ENCODE measurements around the gene LRRD1.
"Not testable (repeated sequence)": the region's sequence is repeated elsewhere in the genome, so short reads cannot be mapped to it uniquely, and the experiment has no call there.

The LRRD1 gene

DNA sequence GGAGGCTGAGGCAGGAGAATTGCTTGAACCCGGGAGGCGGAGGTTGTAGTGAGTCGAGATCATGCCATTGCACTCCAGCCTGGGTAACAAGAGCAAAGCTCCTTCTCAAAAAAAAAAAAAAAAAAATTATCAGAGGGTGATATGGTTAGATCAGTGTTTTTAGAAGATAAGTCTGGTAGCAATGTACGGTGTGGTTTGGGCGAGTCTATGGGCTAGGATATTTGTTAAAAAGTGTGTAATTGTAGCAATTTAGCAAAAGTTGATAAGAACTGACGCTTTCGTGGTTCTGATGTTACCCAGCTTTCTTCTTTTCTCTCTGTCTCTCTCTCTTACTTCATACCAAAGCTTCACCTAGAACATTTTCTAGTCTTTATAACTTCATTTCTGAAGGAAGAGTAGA is 37.8 kb downstream of the LRRD1 start:
- no peak for DNase-seq

DNA sequence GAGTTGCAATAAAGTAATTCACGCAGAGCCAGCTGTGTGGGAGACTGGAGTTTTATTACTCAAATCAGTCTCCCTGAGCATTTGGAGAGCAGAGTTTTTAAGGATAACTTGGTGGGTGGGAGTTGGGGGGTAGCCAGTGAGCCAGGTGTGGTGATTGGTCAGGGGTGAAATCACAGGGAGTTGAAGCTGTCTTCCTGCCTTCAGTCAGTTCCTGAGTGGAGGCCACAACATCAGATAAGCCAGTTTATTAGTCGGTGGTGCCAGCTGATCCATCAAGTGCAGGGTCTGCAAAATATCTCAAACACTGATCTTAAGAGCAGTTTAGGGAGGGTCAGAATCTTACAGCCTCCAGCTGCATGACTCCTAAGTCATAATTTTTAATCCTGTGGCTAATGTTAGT is 41.4 kb downstream of the LRRD1 start:
- DNase-seq = no peak

DNA sequence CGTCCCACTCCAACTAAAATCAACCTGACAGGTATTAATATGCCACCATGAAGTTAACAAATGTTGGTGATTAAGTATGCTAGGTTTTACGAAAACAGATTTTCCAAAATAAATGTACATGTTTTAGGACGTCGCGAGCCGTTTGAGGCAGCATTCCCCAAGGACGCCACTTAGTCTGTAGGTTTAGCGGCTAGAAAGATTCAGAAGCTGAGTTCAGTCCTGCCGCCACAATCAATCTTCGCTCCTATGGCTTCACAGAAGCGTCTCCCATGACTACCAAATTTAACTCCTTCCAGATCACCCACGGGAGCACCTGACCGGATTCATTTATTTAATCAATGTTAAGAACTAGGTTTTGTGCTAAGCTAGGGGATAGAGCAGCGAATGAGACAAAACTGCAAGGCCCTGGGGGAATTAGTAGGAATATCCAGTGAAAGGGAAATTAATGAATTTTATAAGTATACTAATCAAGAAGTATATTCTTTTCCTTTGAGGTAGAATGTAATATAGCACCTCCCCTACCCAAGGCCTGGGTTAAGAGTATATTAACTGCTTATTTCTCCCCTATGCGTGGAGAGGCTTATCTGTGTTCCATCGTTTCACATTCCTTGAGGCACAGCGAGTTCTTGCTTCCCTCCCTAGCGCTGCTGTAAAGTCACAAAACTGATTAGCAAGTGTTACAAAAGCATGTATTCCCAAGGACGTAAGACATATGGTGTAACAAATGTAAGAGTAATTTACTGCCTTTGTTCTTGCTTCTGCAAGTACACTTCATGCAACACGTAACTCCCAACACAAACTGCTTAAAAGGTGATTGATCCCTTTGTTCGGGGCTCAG is 43.7 kb downstream of the LRRD1 start:
- peak; percentile 28 to 50 (median 38) for DNase-seq

DNA sequence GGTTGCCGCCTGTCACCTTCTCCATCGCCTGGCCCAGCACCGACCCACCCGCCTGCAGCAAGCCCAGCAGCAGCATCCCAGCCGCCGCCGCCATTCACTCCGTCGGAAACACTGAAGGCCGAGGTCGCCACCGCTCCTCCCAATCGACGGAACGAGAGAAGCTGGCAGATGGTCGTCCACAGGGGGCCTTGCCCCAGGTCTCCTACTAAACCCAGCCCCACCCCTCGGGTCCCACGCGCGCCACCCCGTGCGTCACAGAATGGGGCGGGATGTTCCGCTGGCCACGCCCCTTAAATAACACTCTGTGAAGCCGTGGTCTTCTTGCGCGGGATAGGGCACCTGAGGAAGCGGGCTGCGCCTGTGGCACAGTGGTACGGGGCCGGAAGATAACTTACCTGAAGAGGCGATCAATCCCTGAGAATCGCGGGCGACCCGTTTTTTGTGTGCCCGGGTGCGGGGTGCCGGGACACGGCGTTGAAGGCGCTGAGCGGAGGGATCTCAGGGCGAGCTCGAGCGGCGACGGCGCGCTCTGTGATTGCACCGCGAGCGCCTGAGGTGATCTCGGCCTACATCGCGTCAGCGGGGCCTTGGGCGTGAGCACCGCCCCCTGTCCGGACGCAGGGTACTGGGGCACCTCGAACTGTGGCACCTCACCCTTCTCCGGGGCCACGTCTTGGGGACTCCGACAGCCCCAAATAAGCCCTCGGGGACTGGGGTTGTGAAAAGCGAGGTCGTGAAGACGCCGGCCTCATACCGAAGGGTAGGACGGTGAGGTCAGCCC is 44.5 kb downstream of the LRRD1 start, which contains the start of gene CYP51A1:
CYP51A1 (minus strand) TSS at position 207 of the 781 bp plus-strand sequence; CDS start at position 94, 113 bp downstream.
- DNase-seq = peak; percentile 94 to 96 (median 95)

DNA sequence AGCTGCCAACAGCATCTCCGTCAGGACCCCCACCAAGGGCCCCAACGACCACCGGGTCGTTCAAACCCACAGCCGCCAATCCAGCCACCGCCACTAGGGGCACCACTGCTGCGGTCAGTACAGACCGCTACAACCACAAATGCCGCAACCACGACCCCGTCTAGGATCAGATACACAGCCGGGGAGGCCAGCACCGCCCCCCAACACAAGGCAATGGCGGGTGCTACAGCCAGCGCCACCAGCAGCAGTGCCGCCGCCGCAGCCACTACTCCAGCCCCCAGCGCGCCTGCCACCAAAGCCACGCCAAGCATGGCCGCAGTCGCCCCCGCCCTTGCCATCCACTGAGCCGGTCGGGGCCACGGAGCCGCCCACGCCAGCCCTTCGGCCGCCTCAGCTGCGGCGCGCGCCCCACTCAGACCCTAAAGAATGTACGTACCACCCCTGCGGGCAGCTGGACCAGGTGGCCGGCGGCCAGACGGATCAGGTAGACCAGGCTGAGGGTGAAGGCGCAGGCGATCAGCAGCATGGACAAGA is 45.1 kb downstream of the LRRD1 start:
- DNase-seq = peak; percentile 66 to 86 (median 76)

DNA sequence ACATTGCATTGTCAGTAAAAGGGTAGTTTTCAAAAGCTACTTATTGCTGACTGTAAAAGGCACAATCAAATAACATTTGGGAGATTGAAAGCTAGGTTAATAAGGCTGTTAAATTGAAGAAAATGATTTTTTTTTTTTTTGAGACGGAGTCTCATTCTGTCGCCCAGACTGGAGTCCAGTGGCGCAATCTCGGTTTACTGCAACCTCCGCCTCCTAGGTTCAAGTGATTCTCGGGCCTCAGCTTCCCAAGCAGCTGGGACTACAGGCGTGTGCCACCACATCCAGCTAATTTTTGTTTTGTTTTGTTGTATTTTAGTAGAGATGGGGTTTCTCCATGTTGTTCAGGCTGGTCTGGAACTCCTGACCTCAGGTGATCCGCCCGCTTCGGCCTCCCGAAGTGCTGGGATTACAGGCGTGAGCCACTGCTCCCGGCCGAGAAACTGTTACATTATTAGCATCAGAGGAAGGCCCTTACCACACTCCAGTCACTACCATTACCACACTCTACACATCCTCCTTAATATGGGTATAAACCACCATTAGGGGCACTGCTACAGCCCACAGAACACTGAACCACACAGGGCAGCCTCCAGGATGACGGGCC is 45.7 kb downstream of the LRRD1 start:
- peak in 1 of 4 experiments; percentile 4 for DNase-seq

DNA sequence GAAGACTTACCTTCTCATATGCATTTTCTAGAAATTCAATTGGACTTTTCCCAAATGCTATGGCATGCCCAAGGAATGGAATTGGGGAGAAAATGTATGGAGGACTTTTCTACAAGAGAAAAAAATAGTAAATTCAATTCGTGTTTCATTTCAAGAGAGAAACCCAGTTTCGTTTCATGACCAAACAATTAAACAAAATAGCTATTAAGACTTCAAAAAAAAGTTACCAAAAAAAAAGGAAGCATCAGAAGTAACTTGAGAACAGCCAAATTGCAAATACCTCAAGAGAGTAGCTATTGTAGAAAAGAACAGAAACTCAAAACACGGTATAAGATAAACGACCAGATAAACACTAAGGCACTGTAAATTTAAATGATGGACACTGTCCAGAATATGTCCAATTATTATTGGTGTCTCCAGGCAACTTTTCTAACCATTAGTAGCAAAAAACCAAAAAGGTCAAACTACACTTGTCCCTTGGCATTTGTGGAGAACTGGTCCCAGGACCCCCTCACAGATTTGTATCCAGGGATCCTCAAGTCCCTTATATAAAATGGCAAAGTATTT is 47.1 kb downstream of the LRRD1 start:
- DNase-seq = no peak

DNA sequence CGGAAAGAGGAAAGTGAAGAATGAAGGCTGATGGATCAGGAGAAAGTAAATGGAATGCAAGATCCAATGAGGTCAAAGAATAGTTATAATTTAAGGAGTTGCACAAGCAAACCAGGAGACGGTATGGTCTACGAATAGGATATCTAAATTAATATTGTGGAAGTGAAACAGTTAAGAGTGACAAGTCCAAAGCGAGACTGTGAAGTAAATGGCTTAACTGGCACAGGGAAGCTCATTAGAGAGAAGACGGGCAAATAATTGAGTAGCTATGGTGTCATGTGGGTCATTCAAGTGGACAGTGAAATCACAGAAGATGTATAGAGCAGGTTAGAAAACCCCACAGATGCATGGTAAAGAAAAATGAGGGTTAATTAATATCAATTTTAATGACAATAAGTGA is 47.8 kb downstream of the LRRD1 start:
- DNase-seq = no peak

DNA sequence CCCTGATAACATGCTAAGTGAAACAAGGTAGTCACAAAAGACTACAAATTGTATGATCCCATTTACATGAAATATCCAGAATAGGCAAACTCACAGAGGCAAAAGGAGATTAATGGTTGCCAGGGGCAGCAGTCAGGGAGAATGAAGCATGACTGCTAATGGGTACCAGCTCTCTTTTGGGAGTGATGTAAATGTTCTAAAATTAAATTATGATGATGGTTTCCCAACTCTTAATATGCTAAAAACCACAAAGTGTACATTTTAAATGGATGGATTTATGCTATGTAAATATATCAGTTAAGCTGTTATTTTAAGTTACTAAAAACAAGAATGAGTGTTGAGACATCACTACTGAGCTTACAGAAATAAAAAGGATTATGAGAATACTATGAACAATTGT is 57.3 kb downstream of the LRRD1 start:
- DNase-seq = no peak

DNA sequence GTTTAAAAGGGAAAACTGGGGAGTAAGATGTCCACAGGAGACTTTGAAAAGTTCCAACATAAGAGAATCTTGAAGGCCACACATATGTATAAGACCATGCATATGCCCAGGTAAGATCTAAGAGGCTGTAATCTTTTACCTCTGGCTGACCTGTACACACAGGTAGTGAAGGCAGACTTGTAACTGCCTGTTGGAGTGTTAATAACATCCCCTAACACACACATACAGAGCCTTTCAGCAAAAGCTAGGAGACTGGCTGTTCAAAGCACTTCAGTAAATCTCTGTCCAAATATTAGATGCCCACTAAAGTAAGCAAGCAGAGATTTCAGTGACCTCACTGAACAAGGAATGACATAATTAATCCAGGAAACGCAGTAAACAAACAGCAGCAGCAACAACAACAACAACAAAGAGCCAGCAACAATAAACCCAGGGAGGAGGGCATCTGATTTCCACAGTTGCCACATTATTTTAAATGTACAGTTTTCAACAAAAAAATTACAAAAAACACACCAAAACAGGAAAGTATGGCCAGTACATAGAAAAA is 59.7 kb downstream of the LRRD1 start:
- DNase-seq = no peak

DNA sequence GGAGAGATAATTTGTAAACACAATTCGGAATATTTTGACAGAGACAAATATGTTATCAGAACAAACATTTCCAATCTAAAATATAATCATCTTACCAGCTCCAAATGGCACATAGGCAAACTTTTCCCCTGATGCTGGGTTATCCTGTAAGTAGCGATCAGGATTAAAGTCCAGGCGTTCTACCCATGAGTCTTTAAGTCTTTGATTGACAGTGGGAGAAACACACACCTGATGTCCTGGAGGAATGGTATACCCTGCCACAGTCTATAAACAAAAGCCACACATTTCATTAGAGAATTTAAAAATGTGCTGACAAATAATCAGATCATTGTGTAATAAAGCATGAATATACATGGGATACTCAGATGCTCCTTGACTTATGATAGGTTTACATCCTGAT is 62.0 kb downstream of the LRRD1 start:
- no peak for DNase-seq

DNA sequence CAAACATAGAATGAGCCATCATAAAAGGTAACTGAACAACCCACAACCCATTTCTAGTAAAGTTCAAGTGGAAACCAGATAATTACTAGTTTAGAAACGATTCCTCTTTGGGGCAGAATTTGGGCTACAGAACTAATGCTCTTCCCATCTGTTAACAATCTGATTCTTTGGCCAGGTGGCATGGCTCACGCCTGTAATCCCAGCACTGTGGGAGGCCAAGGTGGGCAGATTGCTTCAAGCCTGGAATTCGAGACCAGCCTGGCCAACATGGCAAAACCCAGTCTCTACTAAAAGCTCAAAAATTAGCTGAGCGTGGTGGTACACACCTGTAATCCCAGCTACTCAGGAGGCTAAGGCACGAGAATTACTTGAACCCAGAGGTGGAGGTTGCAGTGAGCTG is 63.1 kb downstream of the LRRD1 start:
- DNase-seq = no peak

DNA sequence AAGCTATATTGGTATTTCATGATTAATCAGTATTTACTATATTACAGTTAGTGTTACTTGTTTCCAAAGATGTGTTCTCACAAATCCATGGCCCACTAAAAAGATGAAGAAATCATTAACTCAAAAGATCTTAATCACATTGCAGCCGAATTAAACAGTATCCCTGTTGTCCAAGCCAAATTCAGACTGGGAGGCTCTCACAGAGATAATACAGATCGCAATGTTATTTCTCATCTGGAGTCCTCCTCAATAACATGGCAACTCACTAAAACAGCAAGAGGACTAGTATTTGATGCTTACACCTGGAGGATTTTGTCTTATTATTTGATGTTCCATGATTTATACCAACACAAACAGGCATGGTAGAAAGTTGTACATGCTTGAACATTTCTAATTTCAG is 68.1 kb downstream of the LRRD1 start:
- DNase-seq = no peak

DNA sequence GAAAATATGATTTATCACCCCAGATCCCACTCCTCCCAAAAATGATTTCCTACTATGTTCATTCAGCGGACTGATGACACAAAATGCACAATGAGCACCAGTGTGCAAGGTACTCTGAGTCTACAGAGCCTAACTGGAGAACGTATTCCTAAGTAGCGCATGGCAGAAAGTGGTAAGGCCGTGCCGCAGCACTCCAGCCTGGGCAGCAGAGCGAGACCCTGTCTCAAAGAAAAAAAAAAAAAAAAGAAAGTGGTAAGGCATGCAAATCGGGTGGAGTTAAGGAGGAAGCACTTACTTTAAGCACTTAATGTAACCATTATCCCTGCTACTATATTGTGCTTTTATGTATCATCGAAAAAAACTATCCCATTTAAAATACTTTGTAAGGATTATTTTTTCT is 70.1 kb downstream of the LRRD1 start:
- no peak for DNase-seq

DNA sequence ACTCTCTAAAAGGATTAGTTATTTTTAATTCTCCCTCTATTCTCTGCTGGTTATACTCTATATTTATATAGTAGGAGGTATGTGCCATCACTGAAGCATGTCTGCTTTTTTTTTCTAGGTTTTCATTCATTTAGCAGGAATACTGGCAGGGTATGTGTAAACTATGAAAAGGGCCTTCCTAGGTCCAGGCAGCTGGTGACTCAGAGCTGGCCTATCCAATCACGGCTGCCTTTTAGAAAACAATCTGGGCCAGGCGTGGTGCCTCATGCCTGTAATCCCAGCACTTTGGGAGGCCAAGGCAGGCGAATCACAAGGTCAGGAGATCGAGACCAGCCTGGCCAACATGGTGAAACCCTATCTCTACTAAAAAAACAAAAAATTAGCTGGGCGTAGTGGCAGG is 76.1 kb downstream of the LRRD1 start:
- DNase-seq = not testable (repeated sequence)

DNA sequence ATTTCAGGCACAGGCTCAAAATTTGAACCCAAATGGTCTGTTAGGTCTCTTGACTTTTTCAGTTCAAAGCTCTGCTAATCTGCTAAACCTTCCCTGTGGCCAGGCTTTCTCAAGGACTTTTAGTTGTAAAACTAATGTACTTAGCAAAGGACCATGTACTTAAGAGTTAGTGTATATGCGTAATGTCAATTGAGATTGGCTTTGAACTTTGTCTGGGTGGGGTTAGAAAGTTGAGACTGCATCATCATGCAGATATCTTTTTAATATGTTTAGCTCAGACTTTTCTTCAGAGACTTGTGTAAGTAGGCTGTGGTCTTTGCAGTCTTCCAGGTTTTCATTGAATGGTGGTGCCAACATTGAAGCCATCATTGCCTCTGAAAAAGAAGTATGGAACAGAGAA is 78.4 kb downstream of the LRRD1 start:
- DNase-seq = no peak

DNA sequence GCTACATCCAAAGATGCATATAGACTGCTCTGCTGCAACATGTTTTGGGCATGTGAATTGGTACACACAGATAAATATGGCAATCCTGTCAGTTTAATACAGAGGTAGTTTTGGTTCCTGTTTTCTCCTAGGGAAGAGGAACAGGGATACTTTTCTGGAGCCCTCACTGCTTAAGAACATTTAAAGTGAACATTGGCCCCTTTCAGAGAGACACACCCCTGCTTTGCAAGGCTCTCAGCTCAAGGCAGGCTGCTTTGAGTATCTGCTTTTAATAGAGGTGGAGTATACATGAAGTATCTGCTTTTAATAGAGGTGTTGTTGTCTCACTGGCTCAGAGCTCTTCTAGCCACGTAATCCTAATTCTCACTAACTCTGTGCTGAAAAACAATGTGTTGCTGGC is 83.6 kb downstream of the LRRD1 start:
- DNase-seq = peak; percentile 17 to 59 (median 38)
